Trophoblast cell (in vitro differentiated cells and primary cell): ENCODE results near the gene APOBEC3G.
A peak's percentile ranks its signal among the peaks of the same experiment; 100 is the strongest.

Source experiments
- DNase-seq, 2 donors: peaks; one replicate each; pipeline ENCODE4 v3.0.0-alpha.2; 2016
- H2AFZ ChIP-seq: 2 replicates; pipeline ENCODE4 v1.6.1; 2013; ENCODE audit warnings: low read length, moderate library complexity, mild to moderate bottlenecking; ENCODE audit not compliant: insufficient read depth, poor library complexity
- H2AK5ac ChIP-seq: 2 replicates; pipeline ENCODE4 v1.6.1; 2013; ENCODE audit warnings: mild to moderate bottlenecking, low read length
- H2BK120ac ChIP-seq: 2 replicates; pipeline ENCODE4 v1.6.1; 2013; ENCODE audit warnings: low read length, mild to moderate bottlenecking, moderate library complexity; ENCODE audit not compliant: insufficient read depth, poor library complexity
- H2BK12ac ChIP-seq: 2 replicates; pipeline ENCODE4 v1.6.1; 2013; ENCODE audit warnings: mild to moderate bottlenecking, low read length, moderate library complexity
- H2BK5ac ChIP-seq: 2 replicates; pipeline ENCODE4 v1.6.1; 2013; ENCODE audit warnings: low read length, low read depth, moderate library complexity, mild to moderate bottlenecking; ENCODE audit not compliant: poor library complexity
- H3K14ac ChIP-seq: 2 replicates; pipeline ENCODE4 v1.6.1; 2013; ENCODE audit warnings: mild to moderate bottlenecking, low read length
- H3K18ac ChIP-seq: 2 replicates; pipeline ENCODE4 v1.6.1; 2013; ENCODE audit warnings: mild to moderate bottlenecking, low read length
- H3K23ac ChIP-seq: 2 replicates; pipeline ENCODE4 v1.6.1; 2013; ENCODE audit warnings: low read length
- H3K27ac ChIP-seq: 2 replicates; pipeline ENCODE4 v1.5.1; 2013; ENCODE audit warnings: low read depth, mild to moderate bottlenecking, inconsistent platforms, low read length, moderate library complexity
- H3K27me3 ChIP-seq: 2 replicates; pipeline ENCODE4 v1.6.1; 2013; ENCODE audit warnings: inconsistent platforms, mild to moderate bottlenecking, low read length, moderate library complexity; ENCODE audit not compliant: insufficient read depth
- H3K36me3 ChIP-seq, 2 experiments: 1 replicate in 1 of 2; 2 replicates in 1 of 2; pipeline ENCODE4 v1.6.1; 2013; ENCODE audit warnings: low read length in 2 of 2, mild to moderate bottlenecking in 2 of 2, moderate library complexity in 1 of 2; ENCODE audit not compliant: insufficient read depth in 2 of 2, control insufficient read depth in 1 of 2
- H3K4ac ChIP-seq: 2 replicates; pipeline ENCODE4 v1.6.1; 2013; ENCODE audit warnings: low read depth, mild to moderate bottlenecking, low read length, moderate library complexity
- H3K4me1 ChIP-seq, 2 experiments: 1 replicate in 1 of 2; 2 replicates in 1 of 2; pipeline ENCODE4 v1.6.1; 2013; ENCODE audit warnings: low read length in 2 of 2, mild to moderate bottlenecking in 2 of 2, moderate library complexity in 1 of 2; ENCODE audit not compliant: insufficient read depth in 2 of 2, control insufficient read depth in 1 of 2
- H3K4me2 ChIP-seq: 2 replicates; pipeline ENCODE4 v1.6.1; 2013; ENCODE audit warnings: inconsistent platforms, mild to moderate bottlenecking, low read length, moderate library complexity
- H3K4me3 ChIP-seq: 2 replicates; pipeline ENCODE4 v1.5.1; 2013; ENCODE audit warnings: mild to moderate bottlenecking, low read depth, low read length, inconsistent platforms
- H3K79me1 ChIP-seq: one replicate; pipeline ENCODE4 v1.6.1; 2013; ENCODE audit warnings: low read length
- H3K79me2 ChIP-seq: 2 replicates; pipeline ENCODE4 v1.6.1; 2013; ENCODE audit warnings: low read length, mild to moderate bottlenecking; ENCODE audit not compliant: control insufficient read depth, insufficient read depth, poor library complexity
- H3K9ac ChIP-seq: 2 replicates; pipeline ENCODE4 v1.6.1; 2013; ENCODE audit warnings: mild to moderate bottlenecking, low read length
- H3K9me3 ChIP-seq: 2 replicates; pipeline ENCODE4 v1.6.1; 2013; ENCODE audit warnings: low read depth, mild to moderate bottlenecking, control low read depth, inconsistent platforms, low read length; ENCODE audit not compliant: insufficient read depth
- H4K12ac ChIP-seq: 2 replicates; pipeline ENCODE4 v1.6.1; 2013; ENCODE audit warnings: low read depth, mild to moderate bottlenecking, low read length, moderate library complexity
- H4K8ac ChIP-seq: 2 replicates; pipeline ENCODE4 v1.6.1; 2013; ENCODE audit warnings: low read depth, mild to moderate bottlenecking, low read length, moderate library complexity
- H4K91ac ChIP-seq: one replicate; pipeline ENCODE4 v1.6.1; 2013; ENCODE audit warnings: low read depth, mild to moderate bottlenecking, low read length, moderate library complexity
- WGBS: extraction: QIAGEN DNeasy Blood & Tissue Kit; methylation state at CpG from one replicate; pipeline ENCODE4 v1.1.7; 2013; ENCODE audit warnings: missing lambda C conversion rate; ENCODE audit not compliant: insufficient read length, insufficient coverage; ENCODE audit errors: extremely low coverage; 5-methylcytosine and 5-hydroxymethylcytosine counted together

APOBEC3G gene

DNA sequence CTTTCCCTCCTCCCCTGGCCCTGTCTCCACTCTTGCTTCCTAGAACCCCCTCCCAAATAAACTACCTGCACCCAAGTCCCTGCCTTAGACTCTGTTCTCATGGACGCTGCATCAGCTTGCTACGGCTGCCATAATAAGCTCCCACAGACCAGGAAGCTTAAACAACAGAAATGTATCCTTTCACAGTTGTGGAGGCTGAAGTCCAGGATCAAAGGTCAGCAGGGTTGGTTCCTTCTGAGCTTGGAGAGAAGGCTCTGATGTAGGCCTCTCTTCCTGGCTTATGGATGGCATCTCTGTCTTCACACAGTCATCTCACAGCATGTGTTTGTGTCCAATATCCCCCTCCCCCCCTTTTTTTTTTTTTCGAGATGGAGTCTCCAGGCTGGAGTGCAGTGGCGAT, 52.0 kb downstream of the APOBEC3G start:
- H3K4me2 ChIP-seq, result no peak overlapping the region
- peaks cover 3% of the 10 kb centered on the region for H3K79me1 ChIP-seq
- no peak overlapping the region for H3K14ac ChIP-seq
- no peak overlapping the region for H3K18ac ChIP-seq
- no CpG with 5 or more reads among the region's 4 CpGs for WGBS
- H3K23ac ChIP-seq, result no peak overlapping the region
- no peaks in the 10 kb centered on the region for H3K27me3 ChIP-seq
- H3K9me3 ChIP-seq, result peaks cover 6% of the 10 kb centered on the region
- H3K4me3 ChIP-seq, result no peak overlapping the region
- no peak for DNase-seq
- no peak overlapping the region for H3K9ac ChIP-seq
- H2AK5ac ChIP-seq, result no peak overlapping the region
- peaks cover 17 to 23% of the 10 kb centered on the region in 2 experiments for H3K4me1 ChIP-seq
- H3K36me3 ChIP-seq, result no peaks in the 10 kb centered on the region
- H4K12ac ChIP-seq, result no peak overlapping the region
- H3K27ac ChIP-seq, result no peak overlapping the region
- H4K8ac ChIP-seq, result no peak overlapping the region
- H2AFZ ChIP-seq, result no peak overlapping the region
- H2BK12ac ChIP-seq, result no peak overlapping the region
- no peaks in the 10 kb centered on the region for H3K79me2 ChIP-seq
- H2BK120ac ChIP-seq, result no peak overlapping the region
- no peak overlapping the region for H2BK5ac ChIP-seq
- H4K91ac ChIP-seq, result no peak overlapping the region
- no peak overlapping the region for H3K4ac ChIP-seq

DNA sequence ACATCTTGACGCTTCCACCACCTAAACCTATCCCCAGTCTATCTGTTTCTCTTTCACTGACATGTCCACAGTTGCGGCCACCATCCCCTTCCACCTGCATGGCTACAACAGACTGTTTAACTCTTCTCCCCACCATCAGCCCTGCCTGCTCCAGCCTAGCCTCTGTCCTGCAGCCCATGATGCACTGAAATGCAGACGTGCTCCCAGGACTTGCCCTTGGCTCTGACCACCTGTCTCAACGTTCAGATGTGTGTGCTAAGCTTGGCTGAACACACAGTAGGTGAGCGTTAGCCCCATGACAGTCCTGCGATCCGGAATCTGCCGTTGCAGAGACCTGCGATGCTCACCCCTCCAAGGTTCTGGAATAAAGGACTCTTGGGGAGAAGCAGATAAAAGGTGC, 52.7 kb downstream of the APOBEC3G start:
- Histone ChIP-seq H3K27me3 (no peaks in the 10 kb centered on the region), H3K4me2 (no peak overlapping the region)
- no CpG with 5 or more reads among the region's 9 CpGs for WGBS

DNA sequence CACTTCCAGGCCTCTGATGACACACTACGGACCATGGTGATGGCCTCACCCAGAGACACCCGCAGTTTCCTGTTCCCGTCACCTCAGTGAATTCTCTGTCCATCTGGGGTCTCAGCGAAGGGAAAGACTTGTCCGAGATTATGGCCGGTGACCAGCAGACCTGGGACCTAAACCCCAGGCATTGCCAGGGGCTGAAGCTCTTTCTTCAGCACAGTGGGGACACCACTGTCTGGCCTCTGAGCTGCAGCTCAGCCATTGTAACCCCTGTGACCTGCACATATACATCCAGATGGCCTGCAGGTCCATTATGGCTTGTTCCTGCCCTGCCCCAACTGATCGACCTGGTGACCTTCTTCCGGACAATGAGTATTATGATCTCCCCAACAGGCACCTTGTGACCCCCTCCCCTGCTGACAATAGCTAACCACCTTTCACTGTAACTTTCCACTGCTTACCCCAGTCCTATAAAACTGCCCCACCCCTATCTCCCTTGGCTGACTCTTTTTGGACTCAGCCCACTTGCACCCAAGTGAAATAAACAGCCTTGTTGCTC, 53.2 kb downstream of the APOBEC3G start:
- H3K14ac ChIP-seq, result no peak overlapping the region
- H4K91ac ChIP-seq, result no peak overlapping the region
- peaks cover 15 to 23% of the 10 kb centered on the region in 2 experiments for H3K4me1 ChIP-seq
- no peak overlapping the region for H2BK120ac ChIP-seq
- WGBS, result no CpG with 5 or more reads among the region's 8 CpGs
- H3K27me3 ChIP-seq, result no peaks in the 10 kb centered on the region
- no peaks in the 10 kb centered on the region for H3K79me2 ChIP-seq
- no peak overlapping the region for H2BK12ac ChIP-seq
- H2BK5ac ChIP-seq, result no peak overlapping the region
- H3K79me1 ChIP-seq, result peaks cover 3% of the 10 kb centered on the region
- no peak overlapping the region for H3K23ac ChIP-seq
- H2AFZ ChIP-seq, result no peak overlapping the region
- H4K12ac ChIP-seq, result no peak overlapping the region
- no peak overlapping the region for H3K4me2 ChIP-seq
- H3K4ac ChIP-seq, result no peak overlapping the region
- H3K4me3 ChIP-seq, result no peak overlapping the region
- peaks cover 6% of the 10 kb centered on the region for H3K9me3 ChIP-seq
- no peak overlapping the region for H2AK5ac ChIP-seq
- H3K36me3 ChIP-seq, result no peaks in the 10 kb centered on the region
- no peak overlapping the region for H4K8ac ChIP-seq
- no peak overlapping the region for H3K27ac ChIP-seq
- H3K18ac ChIP-seq, result no peak overlapping the region
- no peak overlapping the region for H3K9ac ChIP-seq
- no peak for DNase-seq

More for the DNA sequence above, 52.7 kb downstream of the APOBEC3G start:
- Histone ChIP-seq H3K9me3 (peaks cover 6% of the 10 kb centered on the region), H2BK12ac (no peak overlapping the region), H3K27ac (no peak overlapping the region), H3K4me1 (peaks cover 15 to 23% of the 10 kb centered on the region in 2 experiments), H4K8ac (no peak overlapping the region), H3K9ac (no peak overlapping the region), H4K91ac (no peak overlapping the region), H4K12ac (no peak overlapping the region), H3K14ac (no peak overlapping the region), H3K79me2 (no peaks in the 10 kb centered on the region), H3K4me3 (no peak overlapping the region), H2AFZ (no peak overlapping the region), H3K23ac (no peak overlapping the region), H3K79me1 (peaks cover 3% of the 10 kb centered on the region), H3K18ac (no peak overlapping the region), H2BK5ac (no peak overlapping the region), H3K36me3 (no peaks in the 10 kb centered on the region), H2BK120ac (no peak overlapping the region), H3K4ac (no peak overlapping the region), H2AK5ac (no peak overlapping the region)
- no peak for DNase-seq

DNA sequence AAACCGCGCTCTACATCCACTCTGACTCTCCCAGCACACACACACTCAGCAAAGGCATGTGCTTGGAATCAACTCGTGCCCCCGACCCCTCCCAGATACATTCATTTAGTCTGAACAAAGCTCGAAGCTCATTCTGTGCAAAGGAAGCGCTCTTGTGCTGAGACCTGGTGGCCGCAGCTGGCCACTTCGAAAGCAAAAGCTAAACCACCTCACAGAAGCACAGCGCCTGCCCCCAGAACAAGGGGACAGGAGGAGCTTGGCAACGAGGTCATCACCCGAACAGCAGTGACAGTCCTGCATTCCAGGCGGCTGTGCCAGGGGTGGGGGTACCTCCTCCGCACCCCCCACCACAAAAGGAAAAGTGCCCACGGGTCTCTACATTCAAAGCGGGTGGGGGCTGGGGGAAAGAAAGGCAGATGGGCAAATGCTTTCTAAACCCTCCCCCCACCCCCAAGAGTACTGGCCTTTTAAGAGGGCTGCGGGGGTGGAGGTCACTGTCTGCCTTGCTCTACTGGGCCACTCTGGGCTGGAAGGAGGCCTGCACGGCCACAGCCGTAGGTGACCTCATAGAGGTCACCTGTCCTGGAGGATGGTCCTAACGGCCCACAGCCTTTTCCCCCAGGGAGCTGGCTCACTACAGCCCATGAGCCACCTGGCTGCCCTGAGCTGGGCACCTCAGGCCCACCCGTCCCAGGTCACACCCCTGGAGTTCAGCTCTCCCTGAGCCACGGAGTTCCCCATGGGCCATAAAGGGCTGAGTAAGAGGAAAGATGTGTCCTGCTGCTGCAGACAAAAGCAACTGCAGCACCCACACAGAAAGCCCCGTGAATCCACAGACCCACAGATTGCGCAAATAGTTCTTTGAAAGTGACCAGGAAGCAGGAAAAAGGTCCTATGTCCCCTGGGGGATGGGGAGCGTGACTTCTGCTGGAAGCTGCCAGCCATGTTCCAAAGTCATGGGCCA, 54.1 kb downstream of the APOBEC3G start:
- Histone ChIP-seq H4K12ac (no peak overlapping the region), H3K36me3 (no peaks in the 10 kb centered on the region), H2BK5ac (no peak overlapping the region), H3K18ac (no peak overlapping the region), H3K4me1 (peaks cover 15 to 23% of the 10 kb centered on the region in 2 experiments), H3K27ac (no peak overlapping the region), H3K9me3 (peaks cover 6% of the 10 kb centered on the region), H3K4ac (no peak overlapping the region), H3K27me3 (no peaks in the 10 kb centered on the region), H4K8ac (peak overlapping the region; percentile 23), H3K4me2 (peak overlapping the region; percentile 8), H3K14ac (peak overlapping the region; percentile 49), H3K4me3 (no peak overlapping the region), H3K9ac (no peak overlapping the region), H4K91ac (peak overlapping the region; percentile 66), H2AK5ac (peak overlapping the region; percentile 9), H2AFZ (no peak overlapping the region), H3K79me1 (peaks cover 3% of the 10 kb centered on the region), H3K23ac (no peak overlapping the region), H2BK12ac (peak overlapping the region; percentile 52), H3K79me2 (no peaks in the 10 kb centered on the region), H2BK120ac (peak overlapping the region; percentile 36)
- no CpG with 5 or more reads among the region's 24 CpGs for WGBS
- no peak for DNase-seq
